ENCODE measurements around the gene FAM200A. TPM values are rescaled to one million over a fixed set of nuclear protein-coding genes. Genes with fewer than 3 reads are reported as not detected.

The FAM200A gene
- total RNA-seq = 4.9 and 5.9 TPM in 2 replicates

DNA sequence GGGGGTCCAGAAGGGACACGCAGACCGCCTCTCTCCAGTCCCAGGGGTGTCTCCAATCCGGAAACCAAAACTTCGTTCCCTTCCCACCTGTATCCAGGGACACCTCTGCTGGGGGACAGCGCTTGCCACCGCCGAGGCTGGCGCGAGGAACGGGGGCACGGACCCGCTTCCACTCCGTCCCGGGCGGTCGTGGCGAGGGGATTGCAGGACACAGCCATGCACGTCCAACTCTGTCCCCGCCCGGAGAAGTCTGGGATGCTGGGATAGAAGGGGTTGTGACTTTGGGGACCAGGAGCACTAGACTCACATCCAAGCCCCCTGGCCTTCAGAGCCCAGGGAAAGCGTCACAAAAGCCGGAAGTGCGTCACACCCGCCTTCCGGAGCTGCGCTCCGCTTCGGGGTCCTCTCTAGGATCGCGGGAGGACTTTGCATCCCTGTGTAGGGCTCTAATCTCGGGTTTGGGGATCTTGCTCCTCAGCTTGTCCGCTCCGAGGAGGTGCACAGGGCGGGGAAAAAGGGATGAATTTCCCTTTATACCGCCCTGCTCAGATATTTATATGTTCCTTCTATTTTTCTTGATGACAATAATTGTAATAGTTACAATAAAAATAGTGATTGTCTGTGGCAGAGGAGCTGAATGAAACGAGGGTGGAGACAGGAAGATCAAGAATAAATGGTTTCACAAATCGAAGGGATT is at the start of gene FAM200A:
Gene FAM200A, minus strand, starts transcription at position 348 of the 697 bp plus-strand sequence. CDS start 3,707 bp downstream, outside the sequence.

DNA sequence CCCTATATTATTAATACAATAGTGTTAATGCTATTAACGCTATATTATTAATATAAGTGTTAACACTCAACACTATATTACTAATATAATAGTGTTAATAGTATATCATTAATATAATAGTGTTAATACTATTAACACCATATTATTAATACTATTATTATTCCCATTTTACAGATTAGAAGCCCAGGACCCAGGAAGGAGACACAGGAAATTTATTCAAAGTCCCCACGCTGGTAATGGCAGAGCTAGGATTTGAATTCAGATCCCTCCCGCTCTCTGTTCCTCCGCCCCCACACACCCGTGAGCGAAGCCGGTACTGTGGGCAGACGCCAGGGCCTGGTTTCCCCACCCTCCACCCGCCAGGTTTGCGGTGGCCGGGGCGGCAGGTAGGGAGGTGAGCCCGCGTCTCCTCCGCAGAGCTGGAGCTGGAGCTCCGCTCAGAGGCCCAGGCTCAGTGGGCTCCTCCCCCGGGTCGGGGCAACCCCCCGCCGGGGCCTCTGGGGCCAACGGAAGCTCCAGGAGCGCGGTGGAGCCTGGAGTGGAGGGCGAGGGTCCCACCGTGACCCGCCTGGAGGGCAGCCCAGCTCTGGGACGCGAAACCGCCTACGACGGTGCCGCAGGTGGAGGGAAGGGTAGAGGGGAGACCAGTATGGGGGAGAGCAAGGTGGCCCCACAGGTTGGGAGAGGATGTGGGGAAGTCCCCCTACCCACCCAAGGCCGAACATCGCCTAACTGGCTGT is 46.0 kb upstream of the FAM200A start, which contains the start of gene TMEM225B:
Gene TMEM225B, plus strand, starts transcription at position 506 of the 740 bp plus-strand sequence. CDS start 6,122 bp downstream, outside the sequence.

DNA sequence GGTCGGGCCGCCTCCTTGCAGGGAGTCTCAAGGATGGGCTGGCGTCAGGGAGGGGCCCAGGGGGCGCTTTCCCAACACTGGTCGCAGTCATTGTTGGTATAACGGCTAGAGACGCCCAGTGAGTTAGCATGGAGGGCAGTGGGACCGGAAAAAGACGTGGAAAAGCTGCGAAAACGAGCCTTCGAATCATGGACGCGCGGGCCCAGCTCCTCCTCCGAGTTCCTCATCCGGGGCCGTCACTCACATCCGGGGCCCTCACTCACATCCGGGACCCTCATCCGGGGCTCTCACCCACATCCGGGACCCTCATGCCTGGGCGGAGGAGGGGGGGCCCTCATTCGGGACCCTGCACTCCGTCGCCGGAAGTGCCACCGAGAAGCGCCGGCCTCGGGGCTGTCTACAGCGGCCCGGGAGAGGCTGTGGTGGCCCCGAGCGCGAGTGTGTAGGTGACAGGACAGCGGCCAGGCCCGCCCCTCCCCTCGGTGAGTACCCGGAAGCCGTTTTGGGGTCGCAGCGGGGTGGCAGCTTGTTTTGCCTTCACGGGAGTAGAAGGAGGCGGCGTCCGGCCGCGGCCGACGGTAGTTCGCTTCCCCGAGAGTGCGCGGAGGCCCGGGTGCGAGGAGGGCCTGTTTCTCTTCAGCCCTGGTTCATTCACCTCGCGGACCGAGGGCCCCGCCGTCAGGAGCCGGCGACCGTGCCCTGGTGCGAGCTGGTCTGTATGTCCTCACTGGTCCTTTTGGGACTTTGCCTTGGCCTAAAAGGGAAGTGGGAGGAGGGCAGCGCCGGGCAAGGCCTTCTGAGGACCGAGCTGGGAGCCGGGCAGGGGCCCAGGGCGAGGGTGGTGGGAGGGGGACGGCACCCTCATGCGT is 6.6 kb upstream of the FAM200A start, which contains the start of gene ZNF655:
Gene ZNF655, plus strand, starts transcription at position 337 of the 869 bp plus-strand sequence. CDS start 1,918 bp downstream, outside the sequence.

DNA sequence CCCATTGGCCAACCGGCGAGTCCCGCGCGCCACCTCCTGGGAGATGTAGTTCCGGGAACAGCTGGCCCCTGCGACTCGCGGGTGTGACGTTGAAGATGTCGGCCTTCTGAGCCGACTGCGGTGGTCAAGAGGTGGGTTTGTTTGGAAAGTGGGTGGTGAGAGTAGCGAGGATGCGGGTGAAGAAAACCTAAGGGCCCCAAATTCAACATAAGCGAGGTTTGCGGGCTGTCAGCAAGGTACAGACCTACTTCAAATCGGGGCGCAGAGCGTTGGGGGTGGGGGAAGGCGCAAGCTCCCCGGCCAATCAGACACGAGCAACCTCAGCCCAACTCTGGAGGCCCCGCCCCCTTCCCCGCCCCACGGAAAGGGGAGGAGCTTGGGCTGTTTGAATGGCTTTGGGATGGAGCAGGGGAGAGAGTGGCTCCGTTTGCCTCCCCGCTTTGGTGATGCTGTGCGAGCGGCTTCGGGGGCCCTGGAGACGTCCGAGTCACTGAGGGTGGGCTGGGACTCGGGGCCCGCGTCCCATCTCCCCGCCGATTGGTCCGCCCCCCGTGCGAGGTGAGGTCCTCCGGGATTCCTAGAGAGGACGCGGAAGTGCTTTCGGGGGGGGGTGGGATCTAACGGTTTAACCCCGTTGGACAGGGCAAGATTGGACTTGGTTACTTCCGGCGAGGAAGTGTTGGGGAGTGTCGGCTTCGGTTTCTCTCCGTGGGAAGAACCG is 47.2 kb downstream of the FAM200A start, which contains the start of gene ZKSCAN5:
Gene ZKSCAN5, plus strand, starts transcription at position 60 of the 721 bp plus-strand sequence. CDS start 1,383 bp downstream, outside the sequence.

DNA sequence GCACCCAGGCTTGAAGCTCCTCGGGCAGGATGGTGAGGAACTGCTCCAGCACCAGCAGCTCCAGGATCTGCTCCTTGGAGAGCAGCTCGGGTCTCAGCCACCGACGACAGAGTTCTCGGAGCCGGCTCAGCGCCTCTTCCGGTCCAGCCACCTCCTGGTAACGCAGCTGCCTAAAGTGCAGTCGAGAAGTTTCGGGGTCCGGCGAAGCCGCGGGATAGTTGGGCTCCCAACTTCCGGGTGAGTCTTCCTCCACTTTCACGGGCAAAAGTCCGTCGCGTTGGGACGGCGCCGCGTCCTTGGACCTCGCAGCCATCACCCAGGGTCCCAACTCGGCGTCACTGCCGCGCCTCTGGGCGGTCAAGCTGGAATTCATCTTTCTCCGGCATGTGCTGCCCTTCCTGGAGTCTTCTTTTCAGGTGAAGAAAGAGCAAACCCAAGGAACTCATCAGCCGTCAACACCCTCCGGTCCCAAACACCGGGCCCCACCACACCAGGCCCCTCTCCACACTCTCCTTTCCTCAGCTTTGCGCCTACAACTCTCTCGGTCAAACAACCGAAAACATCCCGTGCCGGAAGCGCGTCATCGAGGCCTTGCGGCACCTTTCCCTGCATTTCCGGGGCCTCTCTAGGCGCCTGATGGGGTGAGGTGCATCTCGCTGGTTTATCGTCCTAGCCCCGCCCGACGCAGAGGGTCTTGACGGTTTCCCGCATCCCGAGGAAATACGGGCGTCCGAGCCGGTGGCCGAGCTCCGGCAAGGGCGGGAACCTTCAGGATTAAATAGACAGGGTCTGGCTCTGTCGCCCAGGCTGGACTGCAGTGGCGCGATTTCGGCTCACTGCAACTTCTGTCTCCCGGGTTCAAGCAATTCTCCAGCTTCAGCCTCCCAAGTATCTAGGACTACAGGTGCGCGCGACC is 51.9 kb downstream of the FAM200A start, which contains the start of gene ZNF394:
Gene ZNF394, minus strand, starts transcription at position 561 of the 916 bp plus-strand sequence. Its CDS starts 188 bp downstream, at position 373.

Other genes with a start within 250 kb of the FAM200A start
- gene ARPC1A, start 226.2 kb downstream of the FAM200A start, total RNA-seq = 224 and 226 TPM in 2 replicates
- gene ARPC1B, start 177.4 kb downstream of the FAM200A start, total RNA-seq = 600 and 643 TPM in 2 replicates
- gene PDAP1, start 143.5 kb downstream of the FAM200A start, total RNA-seq = 29.6 and 32.8 TPM in 2 replicates
- gene BUD31, start 143.1 kb downstream of the FAM200A start, total RNA-seq = 120 TPM in 2 replicates
- gene PTCD1, start 113.3 kb downstream of the FAM200A start, total RNA-seq = 4.0 and 5.9 TPM in 2 replicates
- gene CPSF4, start 113.2 kb downstream of the FAM200A start, total RNA-seq = 23.8 and 26.0 TPM in 2 replicates
- gene ATP5MF, start 85.9 kb downstream of the FAM200A start, total RNA-seq = 281 and 445 TPM in 2 replicates
- gene ZNF789, start 79.2 kb downstream of the FAM200A start, total RNA-seq = 5.7 and 7.0 TPM in 2 replicates
- 24.7 and 28.4 TPM in 2 replicates for gene ZNF394, start 51.8 kb downstream of the FAM200A start, total RNA-seq
- gene ZKSCAN5, start 47.5 kb downstream of the FAM200A start, total RNA-seq = 10.4 and 11.8 TPM in 2 replicates
- 9.3 and 26.9 TPM in 2 replicates for gene ZNF655, start 6.5 kb upstream of the FAM200A start, total RNA-seq
- gene TMEM225B, start 46.2 kb upstream of the FAM200A start, total RNA-seq = 0.19 TPM in 1 of 2 replicates, not detected in the other
- 10.2 and 15.1 TPM in 2 replicates for gene ZSCAN25, start 64.8 kb upstream of the FAM200A start, total RNA-seq
- not detected in 2 replicates for gene CYP3A5, start 127.9 kb upstream of the FAM200A start, total RNA-seq
- gene CYP3A7, start 183.1 kb upstream of the FAM200A start, total RNA-seq = not detected in 2 replicates
- not detected in 2 replicates for gene CYP3A4, start 232.1 kb upstream of the FAM200A start, total RNA-seq

All from endothelial cell of coronary artery (primary cell).